Omental fat pad (tissue), 4 donors: ENCODE results near the gene TACC3. TPM values are rescaled to one million over a fixed set of nuclear protein-coding genes. Genes with fewer than 3 reads are reported as not detected.
A peak's percentile ranks its signal among the peaks of the same experiment; 100 is the strongest.

Experiments
- ATAC-seq: fragments of 150-250 bp; one replicate; pipeline ENCODE4 v1.9.1; 2016; ENCODE audit warnings: mild to moderate bottlenecking, moderate library complexity; ENCODE audit not compliant: low FRiP score
- DNase-seq: peaks from one replicate; pipeline ENCODE4 v3.0.0-alpha.2; 2019; ENCODE audit warnings: low spot score
- CTCF ChIP-seq, 3 donors: fragments of 450-650 bp; IDR thresholded peaks; one replicate each; pipeline ENCODE4 v1.5.1; 2016 to 2017; ENCODE audit warnings: antibody characterized with exemption in 3 of 3, mild to moderate bottlenecking in 3 of 3, moderate library complexity in 2 of 3
- total RNA-seq, 4 donors: library from RNA; depleted of rRNA; stranded (reverse); fragments of >200 nt; gene quantifications; one replicate each; pipeline ENCODE4 v1.1.0, GENCODE V29; 2016

Gene TACC3
- total RNA-seq, 4 donors from 2014 or later: 6.0 to 25.7 (median 10.0) TPM

GRCh38 chr4:1750381-1751154 is 29.2 kb downstream of the TACC3 start:
- no peak for TF ChIP-seq CTCF (IDR thresholded peaks at IDR 0.05)
- DNase-seq (no peak), ATAC-seq (no peak)

GRCh38 chr4:1751155-1751918 is 30.0 kb downstream of the TACC3 start:
- no peak for TF ChIP-seq CTCF (IDR thresholded peaks at IDR 0.05)
- ATAC-seq (no peak), DNase-seq (no peak)

GRCh38 chr4:1751919-1752283 is 30.6 kb downstream of the TACC3 start:
- no peak for ATAC-seq
- no peak for DNase-seq
- no peak for TF ChIP-seq CTCF (IDR thresholded peaks at IDR 0.05)

GRCh38 chr4:1752284-1753041 is 31.1 kb downstream of the TACC3 start:
- TF ChIP-seq CTCF (IDR thresholded peaks at IDR 0.05): no peak
- ATAC-seq: peak; percentile 54
- no peak for DNase-seq

GRCh38 chr4:1753294-1753696 is 32.0 kb downstream of the TACC3 start:
- ATAC-seq (no peak), DNase-seq (no peak)
- no peak for TF ChIP-seq CTCF (IDR thresholded peaks at IDR 0.05)

DNA sequence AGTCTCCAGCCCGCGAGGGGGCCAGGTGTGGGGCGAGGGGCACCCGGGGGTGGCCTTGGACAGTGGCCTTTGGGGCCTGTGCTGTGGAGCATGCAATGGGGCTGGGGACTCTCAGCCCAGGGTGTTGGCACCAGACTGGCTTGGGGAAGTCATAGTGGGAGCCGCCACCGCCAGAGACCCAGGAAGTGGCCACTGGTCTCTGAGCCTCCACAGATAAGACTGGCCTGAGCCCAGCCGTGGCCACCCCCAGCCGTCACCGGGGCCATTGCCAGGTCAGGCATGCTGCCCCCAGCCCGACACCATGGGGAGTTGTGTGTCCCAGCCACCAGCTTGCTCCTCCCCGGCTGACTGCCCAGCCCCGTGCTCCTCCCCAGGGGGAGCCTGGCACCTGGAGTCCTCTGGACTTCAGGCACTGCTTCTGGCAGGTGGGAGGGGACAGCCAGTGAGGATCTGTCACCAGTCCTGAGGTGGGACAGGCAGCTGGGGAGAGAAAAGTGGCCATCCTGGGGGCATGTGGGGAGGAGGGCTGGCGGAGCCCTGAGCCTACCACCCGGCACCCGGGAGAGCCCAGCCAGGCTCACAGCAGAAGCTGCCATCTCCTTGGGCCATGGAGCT is 32.5 kb downstream of the TACC3 start:
- DNase-seq (no peak), ATAC-seq (no peak)
- TF ChIP-seq CTCF (IDR thresholded peaks at IDR 0.05): no peak
